H1 (cell line): ENCODE measurements around the gene ALG1. TPM values are rescaled to one million over a fixed set of nuclear protein-coding genes. Genes with fewer than 3 reads are reported as not detected.

Experiments used
- CTCF ChIA-PET: fragments of 300-600 bp; sonication (Branson Sonifier 250); formaldehyde crosslinking; loops from one replicate; lab custom pipeline; 2021; ENCODE audit not compliant: partially characterized antibody; lab: Charles Lee
- POLR2A ChIA-PET: fragments of 300-600 bp; sonication (Branson Sonifier 250); formaldehyde crosslinking; loops from one replicate; lab custom pipeline; 2021; ENCODE audit warnings: inconsistent platforms; ENCODE audit not compliant: partially characterized antibody; lab: Charles Lee
- DNase-seq, 2 experiments: peaks; one replicate each; pipeline versions ENCODE4 v3.0.0 to v3.0.0-alpha.2; 2010 to 2022; ENCODE audit warnings: low spot score in 2 of 2, low read depth in 1 of 2, mixed read lengths in 1 of 2
- FAIRE-seq: peaks from 2 replicates; lab custom pipeline; 2011; peaks lifted over from hg19 to GRCh38; lab: Jason Lieb, UNC
- H2AFZ ChIP-seq: 2 replicates; pipeline ENCODE4 v1.8.1; 2012; ENCODE audit warnings: low read length, inconsistent platforms
- H2AK5ac ChIP-seq: 2 replicates; pipeline ENCODE4 v1.6.1; 2013; ENCODE audit warnings: low read depth, low read length
- H2BK120ac ChIP-seq: replicated peaks from 2 replicates; pipeline ENCODE3; 2013; ENCODE audit warnings: low read depth, low read length, inconsistent platforms
- H2BK12ac ChIP-seq: 2 replicates; pipeline ENCODE4 v1.6.1; 2013; ENCODE audit warnings: low read depth, low read length
- H2BK15ac ChIP-seq: 2 replicates; pipeline ENCODE4 v1.6.1; 2013; ENCODE audit warnings: low read length
- H2BK20ac ChIP-seq: 2 replicates; pipeline ENCODE4 v1.6.1; 2013; ENCODE audit warnings: low read length
- H2BK5ac ChIP-seq: 2 replicates; pipeline ENCODE4 v1.6.1; 2013; ENCODE audit warnings: low read depth, low read length
- H3K14ac ChIP-seq: 2 replicates; pipeline ENCODE4 v1.6.1; 2013; ENCODE audit warnings: inconsistent platforms; ENCODE audit not compliant: insufficient read length
- H3K18ac ChIP-seq: 2 replicates; pipeline ENCODE4 v1.6.1; 2013; ENCODE audit warnings: low read length; ENCODE audit errors: extremely low read depth
- H3K23ac ChIP-seq: 2 replicates; pipeline ENCODE4 v1.6.1; 2013; ENCODE audit warnings: inconsistent platforms; ENCODE audit not compliant: insufficient read length
- H3K23me2 ChIP-seq: 2 replicates; pipeline ENCODE4 v1.6.1; 2013; ENCODE audit warnings: low read depth, low read length
- H3K27ac ChIP-seq: 2 replicates; pipeline ENCODE4 v1.6.1; 2011; ENCODE audit warnings: low read depth, low read length, inconsistent platforms
- H3K27me3 ChIP-seq, 4 experiments: replicated peaks in 1 of 4; 1 replicate in 1 of 4; 2 replicates in 3 of 4; pipeline versions ENCODE4 v1.6.1 to v1.8.1; 2011 to 2013; ENCODE audit warnings: low read length in 3 of 4, mild to moderate bottlenecking in 3 of 4, inconsistent platforms in 2 of 4, mixed read lengths in 2 of 4, moderate library complexity in 1 of 4; ENCODE audit not compliant: control insufficient read depth in 3 of 4, insufficient read depth in 3 of 4; ENCODE audit errors: extremely low read depth in 1 of 4
- H3K36me3 ChIP-seq, 4 experiments: 2 replicates each; pipeline versions ENCODE4 v1.6.1 to v1.8.1; 2011 to 2013; ENCODE audit warnings: mild to moderate bottlenecking in 4 of 4, low read length in 3 of 4, moderate library complexity in 2 of 4, control low read depth in 1 of 4, inconsistent platforms in 1 of 4; ENCODE audit not compliant: insufficient read depth in 4 of 4, control insufficient read depth in 2 of 4
- H3K4ac ChIP-seq: replicated peaks from 2 replicates; pipeline ENCODE3; 2013; ENCODE audit warnings: low read length, low read depth, mixed read lengths, inconsistent platforms; ENCODE audit not compliant: insufficient read length
- H3K4me1 ChIP-seq, 4 experiments: replicated peaks in 1 of 4; 1 replicate in 1 of 4; 2 replicates in 3 of 4; pipeline versions ENCODE4 v1.6.1 to v1.8.1; 2011 to 2013; ENCODE audit warnings: low read length in 3 of 4, inconsistent platforms in 2 of 4, mixed read lengths in 1 of 4; ENCODE audit not compliant: insufficient read depth in 4 of 4, control insufficient read depth in 3 of 4
- H3K4me2 ChIP-seq, 2 experiments: 2 replicates each; pipeline versions ENCODE4 v1.6.1 to v1.8.1; 2011 to 2013; ENCODE audit warnings: low read depth in 2 of 2, low read length in 2 of 2, control low read depth in 1 of 2, inconsistent platforms in 1 of 2, mild to moderate bottlenecking in 1 of 2; ENCODE audit not compliant: insufficient read depth in 1 of 2
- H3K4me3 ChIP-seq, 4 experiments: fragments of 200-600, 300-600 bp in 1 of 4; sonication (generic), shearing (Covaris generic), sonication (Bioruptor Twin) in 1 of 4; 2 replicates each; pipeline versions ENCODE4 v1.5.1 to v1.8.1; 2011 to 2016; ENCODE audit warnings: low read length in 4 of 4, low read depth in 3 of 4, control low read depth in 2 of 4, inconsistent platforms in 2 of 4, mild to moderate bottlenecking in 2 of 4, mixed read lengths in 1 of 4, moderate library complexity in 1 of 4; ENCODE audit not compliant: insufficient read depth in 2 of 4; ENCODE audit errors: extremely low read depth in 1 of 4
- H3K56ac ChIP-seq: replicated peaks from 2 replicates; pipeline ENCODE3; 2013; ENCODE audit warnings: low read depth, mild to moderate bottlenecking, mixed read lengths, low read length, inconsistent platforms; ENCODE audit not compliant: insufficient read length
- H3K79me1 ChIP-seq: 2 replicates; pipeline ENCODE4 v1.6.1; 2013; ENCODE audit warnings: low read depth, low read length, control low read depth
- H3K79me2 ChIP-seq, 2 experiments: 2 replicates each; pipeline versions ENCODE4 v1.6.1 to v1.8.1; 2012 to 2013; ENCODE audit warnings: low read length in 2 of 2, mild to moderate bottlenecking in 2 of 2, inconsistent platforms in 1 of 2; ENCODE audit not compliant: insufficient read depth in 2 of 2, control insufficient read depth in 1 of 2
- H3K9ac ChIP-seq, 4 experiments: replicated peaks in 1 of 4; 1 replicate in 1 of 4; 2 replicates in 3 of 4; pipeline versions ENCODE4 v1.6.1 to v1.8.1; 2011 to 2013; ENCODE audit warnings: low read depth in 3 of 4, low read length in 3 of 4, control low read depth in 2 of 4, mild to moderate bottlenecking in 2 of 4, moderate library complexity in 2 of 4, inconsistent platforms in 1 of 4; ENCODE audit errors: extremely low read depth in 1 of 4
- H3K9me3 ChIP-seq, 2 experiments: 2 replicates each; pipeline versions ENCODE4 v1.6.1 to v1.8.1; 2012 to 2013; ENCODE audit warnings: mild to moderate bottlenecking in 2 of 2, moderate library complexity in 2 of 2, control low read depth in 1 of 2, inconsistent platforms in 1 of 2, low read depth in 1 of 2, low read length in 1 of 2, mixed read lengths in 1 of 2; ENCODE audit not compliant: insufficient read depth in 2 of 2
- H4K20me1 ChIP-seq, 2 experiments: replicated peaks in 1 of 2; 2 replicates each; pipeline versions ENCODE3 to v1.8.1; 2011 to 2013; ENCODE audit warnings: inconsistent platforms in 2 of 2, low read length in 2 of 2, mild to moderate bottlenecking in 1 of 2; ENCODE audit not compliant: insufficient read depth in 2 of 2, control insufficient read depth in 1 of 2
- H4K5ac ChIP-seq: 2 replicates; pipeline ENCODE4 v1.6.1; 2013; ENCODE audit warnings: low read length, low read depth, mixed read lengths, inconsistent platforms; ENCODE audit not compliant: insufficient read length
- H4K8ac ChIP-seq: 2 replicates; pipeline ENCODE4 v1.8.0; 2013; ENCODE audit warnings: mild to moderate bottlenecking, moderate library complexity, low read length, inconsistent platforms; ENCODE audit not compliant: insufficient read depth; ENCODE audit errors: extremely low read depth
- H4K91ac ChIP-seq: replicated peaks from 2 replicates; pipeline ENCODE3; 2013; ENCODE audit warnings: low read length, mixed read lengths, inconsistent platforms; ENCODE audit not compliant: insufficient read length
- ASH2L ChIP-seq: fragments of 200-600, 300-600 bp; sonication (generic); IDR thresholded peaks from one replicate; pipeline ENCODE4 v1.7.1; 2017; ENCODE audit warnings: low read length
- CEBPB ChIP-seq: IDR thresholded peaks from 2 replicates; pipeline ENCODE4 v1.6.1; 2012; ENCODE audit warnings: low read depth, low read length
- WGBS, 2 experiments: shearing (Covaris generic) in 1 of 2; methylation state at CpG; one replicate each; pipeline versions ENCODE4 v1.1.6 to v1.1.7; 2013 to 2015; ENCODE audit warnings: low lambda C conversion rate in 2 of 2, mixed read lengths in 2 of 2, inconsistent platforms in 1 of 2, low coverage in 1 of 2, missing lambda C conversion rate in 1 of 2; ENCODE audit not compliant: insufficient replicate concordance in 2 of 2, insufficient coverage in 1 of 2, insufficient read length in 1 of 2; ENCODE audit errors: extremely low coverage in 1 of 2, missing lambda C conversion rate in 1 of 2; 5-methylcytosine and 5-hydroxymethylcytosine counted together
- polyA plus RNA-seq, 7 experiments: library from polyadenylated mRNA; depleted of rRNA in 3 of 7; stranded (reverse) in 5 of 7; unstranded in 2 of 7; fragments of >200 nt in 5 of 7; fragments of 200-250 nt in 2 of 7; gene quantifications; 1 replicate in 5 of 7; 2 replicates in 1 of 7; 4 replicates in 1 of 7; pipeline versions ENCODE4 v1.2.1 to v1.2.3, GENCODE V29; 2011 to 2013; ENCODE audit warnings: missing spikeins in 2 of 7, mixed read lengths in 2 of 7
- total RNA-seq: library from RNA; stranded (reverse); fragmentation: NEBNext Ultra II Directional; extraction: Animal tissue kit (Norgen Biotek cat#: 25700); gene quantifications from 2 replicates; pipeline ENCODE4 v1.2.1, GENCODE V29; 2021

Gene ALG1
- total and polyA plus RNA-seq, 2 of the 8 experiments (the other 6 are each of a cell fraction or from before 2014, with no cell fraction given): 34.8 to 46.5 TPM

- no peak overlapping the region for H3K4me3 ChIP-seq
- no peaks in the 10 kb centered on the region for H3K36me3 ChIP-seq
- peak overlapping the region; percentile 75; the same call in 1 of the 2 replicates for H4K8ac ChIP-seq
- TF ChIP-seq CEBPB (peak; percentile 72), ASH2L (no peak)
- POLR2A ChIA-PET: interaction anchor here (1.9 kb wide), 1 partner anchor 10 kb away, joined by 7 read pairs; no protein-coding TSS in a partner anchor
- H3K27ac ChIP-seq: no peak overlapping the region
- H2AK5ac ChIP-seq: no peak overlapping the region
- DNase-seq (no peak), FAIRE-seq (no peak)
- H2BK12ac ChIP-seq: no peak overlapping the region
- no peak overlapping the region for H3K4me2 ChIP-seq
- no peak overlapping the region for H3K9ac ChIP-seq
- H3K27me3 ChIP-seq: 0 out of 7 replicates have a peak, but pooled peaks cover 0 to 3% (median 0%) of the 10 kb centered on the region in 4 experiments
- no peak overlapping the region for H3K14ac ChIP-seq
- no peak overlapping the region for H4K91ac ChIP-seq
- no peaks in the 10 kb centered on the region for H3K79me1 ChIP-seq
- no peaks in the 10 kb centered on the region for H3K23me2 ChIP-seq
- H3K4ac ChIP-seq: no peak overlapping the region
- no peak overlapping the region for H3K56ac ChIP-seq
- H3K4me1 ChIP-seq: peaks cover 0 to 4% (median 1%) of the 10 kb centered on the region in 4 experiments; a peak in 6 of 7 replicates
- no peak overlapping the region for H3K23ac ChIP-seq
- H4K20me1 ChIP-seq: no peaks in the 10 kb centered on the region
- no peak overlapping the region for H4K5ac ChIP-seq
- CTCF ChIA-PET: interaction anchor here (1.0 to 28.8 kb wide), 4 partner anchors 10 to 31 kb away, joined by 3 to 625 read pairs (median 11); partner anchors contain the start of genes ALG1 and EEF2KMT
- H2BK15ac ChIP-seq: no peak overlapping the region
- H2AFZ ChIP-seq: no peak overlapping the region
- H2BK20ac ChIP-seq: no peak overlapping the region
- H3K18ac ChIP-seq: no peak overlapping the region
- H3K9me3 ChIP-seq: no peaks in the 10 kb centered on the region
- H3K79me2 ChIP-seq: no peaks in the 10 kb centered on the region
- H2BK5ac ChIP-seq: peak overlapping the region; percentile 52; the same call in 1 of the 2 replicates
- no peak overlapping the region for H2BK120ac ChIP-seq
- 90% methylated on average over 8 of the region's 8 CpGs; no CpG with 5 or more reads in 1 of the 2 experiments for WGBS, 2 experiments
Measured at GRCh38 chr16:5065326-5065725, 6.3 kb upstream of the ALG1 start.
